ENCODE data around the gene INPP5A. TPM values are rescaled to one million over a fixed set of nuclear protein-coding genes. Genes with fewer than 3 reads are reported as not detected.

Gene INPP5A
- total RNA-seq, 4 donors from 2014 or later = 34.8 to 80.8 (median 52.8) TPM

- no peak for DNase-seq
- 91% methylated on average over 14 of the region's 20 CpGs; no CpG with 5 or more reads in 1 of the 2 donors for WGBS, 2 donors (ENCODE audit: low coverage in 1 of 2)
- H3K4me1 ChIP-seq = no peaks in the 10 kb centered on the region
- H3K9me3 ChIP-seq = no peaks in the 10 kb centered on the region
- H3K36me3 ChIP-seq = no peaks in the 10 kb centered on the region
- intact Hi-C loops (cut with DNase I; ENCODE audit: low total_unique reads) = loop anchor here (10.0 kb wide), 1 partner anchor 134 kb away; the partner anchor contains the start of gene NKX6-2
- no peak overlapping the region for H3K27ac ChIP-seq
- TF ChIP-seq EP300 (IDR thresholded peaks at IDR 0.05; ENCODE audit: low read depth) (no peak), POLR2AphosphoS5 (IDR thresholded peaks at IDR 0.05) (no peak), POLR2A (IDR thresholded peaks at IDR 0.05) (no peak), CTCF (IDR thresholded peaks at IDR 0.05) (no peak)
- in situ Hi-C loops (cut with MboI; ENCODE audit: low pct_ligation_motif_present in 1 of 4, low pct_unique_long_range_greater_than_20kb in 1 of 4, low sequenced_read_pairs in 3 of 4) = no loop called here
- no peaks in the 10 kb centered on the region for H3K27me3 ChIP-seq
- no peak overlapping the region for H3K4me3 ChIP-seq
These were observed 113.1 kb downstream of the INPP5A start for GRCh38 chr10:132650611-132651250.

- in situ Hi-C loops (cut with MboI; ENCODE audit: low pct_ligation_motif_present in 1 of 4, low pct_unique_long_range_greater_than_20kb in 1 of 4, low sequenced_read_pairs in 3 of 4) (no loop called here), intact Hi-C loops (cut with DNase I; ENCODE audit: low total_unique reads) (loop anchor here (10.0 kb wide), 1 partner anchor 133 kb away; the partner anchor contains the start of gene NKX6-2)
- H3K36me3 ChIP-seq = no peaks in the 10 kb centered on the region
- no peaks in the 10 kb centered on the region for H3K27me3 ChIP-seq
- no peak for DNase-seq
- 85 to 93% methylated on average over 4 to 18 of the region's 18 CpGs for WGBS, 2 donors (ENCODE audit: low coverage in 1 of 2)
- no peak overlapping the region for H3K27ac ChIP-seq
- no peak overlapping the region for H3K4me3 ChIP-seq
- TF ChIP-seq CTCF (IDR thresholded peaks at IDR 0.05) = no peak
- TF ChIP-seq POLR2A (IDR thresholded peaks at IDR 0.05) = no peak
- no peak for TF ChIP-seq EP300 (IDR thresholded peaks at IDR 0.05; ENCODE audit: low read depth)
- H3K4me1 ChIP-seq = no peaks in the 10 kb centered on the region
- H3K9me3 ChIP-seq = no peaks in the 10 kb centered on the region
These were observed 114.0 kb downstream of the INPP5A start for GRCh38 chr10:132651511-132652029.

- WGBS, 2 donors (ENCODE audit: low coverage in 1 of 2) = 80 to 92% methylated on average over 2 to 15 of the region's 15 CpGs
- Histone ChIP-seq H3K4me3 (no peak overlapping the region), H3K9me3 (no peaks in the 10 kb centered on the region), H3K4me1 (no peaks in the 10 kb centered on the region), H3K36me3 (no peaks in the 10 kb centered on the region), H3K27ac (no peak overlapping the region), H3K27me3 (no peaks in the 10 kb centered on the region)
- intact Hi-C loops (cut with DNase I; ENCODE audit: low total_unique reads) = loop anchor here (10.0 kb wide), 1 partner anchor 132 kb away; the partner anchor contains the start of gene NKX6-2
- TF ChIP-seq POLR2AphosphoS5 (IDR thresholded peaks at IDR 0.05) (no peak), CTCF (IDR thresholded peaks at IDR 0.05) (no peak), POLR2A (IDR thresholded peaks at IDR 0.05) (no peak), EP300 (IDR thresholded peaks at IDR 0.05; ENCODE audit: low read depth) (no peak)
- no peak for DNase-seq
- in situ Hi-C loops (cut with MboI; ENCODE audit: low pct_ligation_motif_present in 1 of 4, low pct_unique_long_range_greater_than_20kb in 1 of 4, low sequenced_read_pairs in 3 of 4) = no loop called here
These were observed 114.9 kb downstream of the INPP5A start for GRCh38 chr10:132652446-132652845.

GRCh38 chr10:132652936-132653590 lies 115.5 kb downstream of the INPP5A start:
- Histone ChIP-seq H3K36me3 (no peaks in the 10 kb centered on the region), H3K4me3 (no peak overlapping the region), H3K9me3 (no peaks in the 10 kb centered on the region), H3K27me3 (no peaks in the 10 kb centered on the region), H3K27ac (no peak overlapping the region), H3K4me1 (no peaks in the 10 kb centered on the region)
- intact Hi-C loops (cut with DNase I; ENCODE audit: low total_unique reads) (loop anchor here (10.0 kb wide), 1 partner anchor 132 kb away; the partner anchor contains the start of gene NKX6-2), in situ Hi-C loops (cut with MboI; ENCODE audit: low pct_ligation_motif_present in 1 of 4, low pct_unique_long_range_greater_than_20kb in 1 of 4, low sequenced_read_pairs in 3 of 4) (no loop called here)
- no peak for DNase-seq
- TF ChIP-seq CTCF (IDR thresholded peaks at IDR 0.05) = no peak
- TF ChIP-seq EP300 (IDR thresholded peaks at IDR 0.05; ENCODE audit: low read depth) = no peak
- no peak for TF ChIP-seq POLR2AphosphoS5 (IDR thresholded peaks at IDR 0.05)
- TF ChIP-seq POLR2A (IDR thresholded peaks at IDR 0.05) = no peak
- WGBS, 2 donors (ENCODE audit: low coverage in 1 of 2) = 93 to 100% methylated on average over 1 to 31 of the region's 31 CpGs

Measured in transverse colon (tissue), 4 donors.